Medulla oblongata (tissue), 1 donor: ENCODE results near the gene CBX6.
"Not testable (repeated sequence)": the region's sequence is repeated elsewhere in the genome, so short reads cannot be mapped to it uniquely, and the experiment has no call there.

ENCODE experiments used
- DNase-seq: peaks from one replicate; pipeline ENCODE4 v3.0.0-alpha.2; 2015; ENCODE audit errors: extremely low spot score

The CBX6 gene

GRCh38 chr22:38872172-38872830 is at the start of gene CBX6:
TSS of gene CBX6 (minus strand) at chr22:38872216. CDS start at chr22:38872190, 26 bp downstream.
- peak; percentile 95 for DNase-seq

- no peak for DNase-seq
Observed at GRCh38 chr22:38921806-38922205, 49.8 kb upstream of the CBX6 start.

- no peak for DNase-seq
Observed at GRCh38 chr22:38921120-38921519, 49.1 kb upstream of the CBX6 start.

GRCh38 chr22:38919631-38920190 is 47.7 kb upstream of the CBX6 start:
- DNase-seq = no peak

GRCh38 chr22:38911434-38911833 is 39.4 kb upstream of the CBX6 start:
- no peak for DNase-seq

- no peak for DNase-seq
Observed at GRCh38 chr22:38907767-38908166, 35.8 kb upstream of the CBX6 start.

- DNase-seq = no peak
Observed at GRCh38 chr22:38906052-38906451, 34.0 kb upstream of the CBX6 start.

- DNase-seq = not testable (repeated sequence)
Observed at GRCh38 chr22:38904052-38904617, 32.1 kb upstream of the CBX6 start.

- no peak for DNase-seq
Observed at GRCh38 chr22:38901111-38901641, 29.2 kb upstream of the CBX6 start.

GRCh38 chr22:38900677-38901076 is 28.7 kb upstream of the CBX6 start:
- no peak for DNase-seq

- no peak for DNase-seq
Observed at GRCh38 chr22:38891256-38891655, 19.2 kb upstream of the CBX6 start.

GRCh38 chr22:38890377-38890776 is 18.4 kb upstream of the CBX6 start:
- no peak for DNase-seq

- no peak for DNase-seq
Observed at GRCh38 chr22:38886333-38886732, 14.3 kb upstream of the CBX6 start.

- no peak for DNase-seq
Observed at GRCh38 chr22:38882972-38883622, 11.1 kb upstream of the CBX6 start.

GRCh38 chr22:38881997-38882879 is 10.2 kb upstream of the CBX6 start:
- DNase-seq = peak; percentile 45

GRCh38 chr22:38881464-38881871 is 9.5 kb upstream of the CBX6 start:
- DNase-seq = peak; percentile 65

- no peak for DNase-seq
Observed at GRCh38 chr22:38879961-38880360, 7.9 kb upstream of the CBX6 start.

- DNase-seq = no peak
Observed at GRCh38 chr22:38879108-38879729, 7.2 kb upstream of the CBX6 start.

- no peak for DNase-seq
Observed at GRCh38 chr22:38878001-38878400, 6.0 kb upstream of the CBX6 start.

GRCh38 chr22:38874529-38875222 is 2.7 kb upstream of the CBX6 start:
- no peak for DNase-seq
